Suprapubic skin (tissue), 4 donors: ENCODE results near the gene NOTO.

Source experiments
- EP300 ChIP-seq: sonication (generic); formaldehyde crosslinking; IDR thresholded peaks from one replicate; pipeline ENCODE4 v1.6.1; 2017; ENCODE audit warnings: antibody characterized with exemption
- POLR2A ChIP-seq, 2 donors: fragments of 450-650 bp; IDR thresholded peaks; one replicate each; pipeline ENCODE4 v1.6.1; 2017; ENCODE audit warnings: antibody characterized with exemption in 2 of 2, mild to moderate bottlenecking in 2 of 2, moderate library complexity in 2 of 2
- POLR2AphosphoS5 ChIP-seq, 3 donors: sonication (generic); formaldehyde crosslinking; IDR thresholded peaks; one replicate each; pipeline ENCODE4 v1.6.1; 2017; ENCODE audit warnings: antibody characterized with exemption in 3 of 3
- TF ChIP-seq, protein P1 (sequence below), 2 donors: fragments of 200-600 bp in 1 of 2; fragments of 450-650 bp in 1 of 2; sonication (generic) in 1 of 2; IDR thresholded peaks; one replicate each; pipeline ENCODE4 v1.5.1; 2016 to 2019; ENCODE audit warnings: antibody characterized with exemption in 2 of 2, mild to moderate bottlenecking in 1 of 2, moderate library complexity in 1 of 2

DNA sequence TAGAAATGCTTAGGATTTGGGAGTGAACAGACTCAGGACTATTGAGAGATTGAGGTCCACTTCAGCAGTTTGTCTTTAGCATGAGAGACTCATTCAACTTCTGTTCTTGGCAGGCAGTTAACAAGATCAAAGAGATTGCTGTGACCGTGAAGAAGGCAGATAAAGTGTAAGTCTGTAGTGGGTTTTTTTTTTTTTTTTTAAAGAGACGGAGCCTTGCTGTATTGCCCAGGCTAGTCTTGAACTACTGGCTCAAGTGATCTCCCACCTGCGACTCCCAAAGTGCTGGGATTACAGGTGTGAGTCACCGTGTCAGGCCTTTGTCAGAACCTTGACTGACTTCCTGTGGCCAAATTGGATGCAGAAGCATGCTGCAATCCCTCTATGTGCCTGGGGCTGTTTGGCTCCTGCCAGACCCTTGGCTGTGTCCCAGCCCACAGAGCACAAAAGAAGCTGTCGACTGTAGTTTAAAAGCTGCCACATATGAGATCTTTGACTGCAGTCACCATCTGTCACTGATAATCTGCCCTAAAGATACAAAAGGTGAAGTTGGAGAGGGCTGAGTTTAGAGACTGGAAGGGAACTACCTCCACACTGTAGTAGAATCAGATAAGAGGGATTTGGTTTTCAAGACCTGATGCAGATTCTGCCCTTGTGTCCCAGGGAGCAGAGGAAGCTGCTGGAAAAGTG, 41.7 kb downstream of the NOTO start:
- TF ChIP-seq, protein P1, sequence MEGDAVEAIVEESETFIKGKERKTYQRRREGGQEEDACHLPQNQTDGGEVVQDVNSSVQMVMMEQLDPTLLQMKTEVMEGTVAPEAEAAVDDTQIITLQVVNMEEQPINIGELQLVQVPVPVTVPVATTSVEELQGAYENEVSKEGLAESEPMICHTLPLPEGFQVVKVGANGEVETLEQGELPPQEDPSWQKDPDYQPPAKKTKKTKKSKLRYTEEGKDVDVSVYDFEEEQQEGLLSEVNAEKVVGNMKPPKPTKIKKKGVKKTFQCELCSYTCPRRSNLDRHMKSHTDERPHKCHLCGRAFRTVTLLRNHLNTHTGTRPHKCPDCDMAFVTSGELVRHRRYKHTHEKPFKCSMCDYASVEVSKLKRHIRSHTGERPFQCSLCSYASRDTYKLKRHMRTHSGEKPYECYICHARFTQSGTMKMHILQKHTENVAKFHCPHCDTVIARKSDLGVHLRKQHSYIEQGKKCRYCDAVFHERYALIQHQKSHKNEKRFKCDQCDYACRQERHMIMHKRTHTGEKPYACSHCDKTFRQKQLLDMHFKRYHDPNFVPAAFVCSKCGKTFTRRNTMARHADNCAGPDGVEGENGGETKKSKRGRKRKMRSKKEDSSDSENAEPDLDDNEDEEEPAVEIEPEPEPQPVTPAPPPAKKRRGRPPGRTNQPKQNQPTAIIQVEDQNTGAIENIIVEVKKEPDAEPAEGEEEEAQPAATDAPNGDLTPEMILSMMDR (IDR thresholded peaks at IDR 0.05) = no peak
- TF ChIP-seq POLR2AphosphoS5 (IDR thresholded peaks at IDR 0.05) (no peak), POLR2A (IDR thresholded peaks at IDR 0.05) (no peak), EP300 (no peak)
